ENCODE results near the gene GYS2.

GYS2 gene

GRCh38 chr12:21552635-21553328 is 51.9 kb downstream of the GYS2 start:
- no peak for DNase-seq (ENCODE audit: low spot score)

DNA sequence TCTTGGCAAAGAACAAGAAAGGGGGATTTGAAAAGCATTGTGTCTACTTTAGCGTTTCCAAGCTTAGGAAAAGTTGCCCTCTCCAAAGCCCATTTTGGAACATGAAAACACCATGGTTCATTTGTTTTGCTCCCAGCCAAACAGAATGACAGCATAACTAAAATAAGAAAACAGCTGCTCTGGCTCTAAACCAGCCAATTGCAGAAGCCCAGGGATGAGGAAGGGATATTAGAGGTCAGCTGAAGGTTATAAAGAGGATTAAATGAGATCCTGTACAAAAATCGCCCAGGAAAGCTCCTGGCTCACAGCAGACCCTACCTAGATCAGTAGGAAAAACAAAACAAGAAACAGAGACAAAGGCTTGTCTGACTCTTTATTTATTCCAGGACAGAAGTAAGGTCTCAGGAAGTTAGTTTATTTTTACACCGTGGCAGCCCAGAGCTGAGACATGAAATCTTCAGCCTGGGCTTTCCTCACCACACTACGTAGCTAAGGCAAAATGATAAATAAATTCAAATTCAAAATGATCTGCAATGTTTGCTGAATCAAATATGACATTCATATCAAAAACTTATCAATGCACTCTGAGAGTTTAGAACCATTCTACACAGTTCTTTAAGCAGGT is 52.7 kb downstream of the GYS2 start:
- no peak for DNase-seq (ENCODE audit: low spot score)

GRCh38 chr12:21547437-21547836 is 57.2 kb downstream of the GYS2 start:
- DNase-seq (ENCODE audit: low spot score) = no peak

DNA sequence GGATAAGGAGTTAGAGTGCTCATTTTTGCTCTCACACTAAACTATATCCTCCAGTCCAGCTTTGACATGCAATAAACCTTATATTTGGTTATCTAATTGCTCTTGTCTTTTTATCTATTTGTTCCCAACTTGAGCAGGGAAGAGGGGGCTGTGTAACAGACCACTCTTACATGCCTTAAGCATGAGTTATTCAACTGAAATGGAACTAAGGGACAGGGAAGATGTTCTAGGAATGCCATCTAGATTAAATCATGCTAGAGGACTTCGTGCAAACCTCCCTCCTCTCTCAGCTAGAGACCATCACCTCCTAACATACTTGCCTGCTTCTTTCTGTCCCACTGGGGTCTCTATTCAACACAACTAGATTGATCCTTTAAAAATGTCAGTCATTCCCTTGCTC is 57.9 kb downstream of the GYS2 start:
- no peak for DNase-seq (ENCODE audit: low spot score)

- DNase-seq (ENCODE audit: low spot score) = no peak
Observed at GRCh38 chr12:21545557-21545956, 59.1 kb downstream of the GYS2 start.

GRCh38 chr12:21543151-21543550 is 61.5 kb downstream of the GYS2 start:
- DNase-seq (ENCODE audit: low spot score) = no peak

DNA sequence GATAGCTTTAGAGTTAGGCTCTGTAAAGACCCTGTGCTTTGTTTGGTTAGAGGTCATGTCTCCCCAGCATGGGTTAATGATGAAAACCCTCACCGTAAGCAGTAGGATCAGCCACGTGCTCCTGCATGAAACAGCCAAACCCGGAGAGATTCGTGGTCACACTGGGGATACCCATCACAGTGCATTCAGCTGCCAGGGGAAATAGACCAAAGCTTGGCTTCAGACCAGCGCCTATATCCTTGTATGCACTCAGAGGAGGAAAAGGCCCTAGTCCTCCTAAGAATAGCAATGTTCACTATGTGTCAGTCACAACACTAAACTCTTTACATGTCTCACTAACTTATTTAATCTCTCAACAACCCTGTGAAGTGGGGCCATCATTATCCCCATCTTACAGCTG is 62.2 kb downstream of the GYS2 start:
- DNase-seq (ENCODE audit: low spot score) = no peak

- no peak for DNase-seq (ENCODE audit: low spot score)
Observed at GRCh38 chr12:21541773-21542172, 62.9 kb downstream of the GYS2 start.

- no peak for DNase-seq (ENCODE audit: low spot score)
Observed at GRCh38 chr12:21539797-21540196, 64.8 kb downstream of the GYS2 start.

DNA sequence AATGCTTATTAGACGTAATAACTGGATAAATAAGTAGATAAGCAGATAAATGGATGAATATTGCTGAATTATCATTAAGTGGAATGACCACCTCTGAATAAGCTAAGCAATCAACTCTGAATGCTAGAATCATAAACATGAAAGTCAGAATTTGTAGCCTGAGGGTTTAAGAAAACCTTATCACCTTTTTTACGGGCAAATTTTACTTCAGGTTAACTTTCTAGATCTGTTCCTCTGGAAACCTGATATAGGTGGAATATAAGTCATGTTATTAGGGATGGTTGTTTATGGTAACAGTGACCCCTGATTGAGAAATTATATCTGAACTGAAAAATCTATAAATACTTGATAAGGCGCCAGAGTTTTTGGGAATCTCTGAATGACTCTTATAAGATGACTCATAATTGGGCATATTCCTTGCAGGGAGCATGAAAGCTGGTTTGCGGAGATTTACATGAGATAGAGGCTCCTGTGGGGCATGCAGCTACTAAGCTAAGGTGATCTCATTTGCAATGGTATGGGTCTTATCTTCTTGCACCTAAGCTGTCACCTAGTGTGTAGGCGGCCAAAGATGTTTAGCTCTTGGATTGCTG is 66.5 kb downstream of the GYS2 start:
- no peak for DNase-seq (ENCODE audit: low spot score)

- DNase-seq (ENCODE audit: low spot score) = no peak
Observed at GRCh38 chr12:21529456-21529855, 75.2 kb downstream of the GYS2 start.

GRCh38 chr12:21528953-21529352 is 75.7 kb downstream of the GYS2 start:
- DNase-seq (ENCODE audit: low spot score) = no peak

DNA sequence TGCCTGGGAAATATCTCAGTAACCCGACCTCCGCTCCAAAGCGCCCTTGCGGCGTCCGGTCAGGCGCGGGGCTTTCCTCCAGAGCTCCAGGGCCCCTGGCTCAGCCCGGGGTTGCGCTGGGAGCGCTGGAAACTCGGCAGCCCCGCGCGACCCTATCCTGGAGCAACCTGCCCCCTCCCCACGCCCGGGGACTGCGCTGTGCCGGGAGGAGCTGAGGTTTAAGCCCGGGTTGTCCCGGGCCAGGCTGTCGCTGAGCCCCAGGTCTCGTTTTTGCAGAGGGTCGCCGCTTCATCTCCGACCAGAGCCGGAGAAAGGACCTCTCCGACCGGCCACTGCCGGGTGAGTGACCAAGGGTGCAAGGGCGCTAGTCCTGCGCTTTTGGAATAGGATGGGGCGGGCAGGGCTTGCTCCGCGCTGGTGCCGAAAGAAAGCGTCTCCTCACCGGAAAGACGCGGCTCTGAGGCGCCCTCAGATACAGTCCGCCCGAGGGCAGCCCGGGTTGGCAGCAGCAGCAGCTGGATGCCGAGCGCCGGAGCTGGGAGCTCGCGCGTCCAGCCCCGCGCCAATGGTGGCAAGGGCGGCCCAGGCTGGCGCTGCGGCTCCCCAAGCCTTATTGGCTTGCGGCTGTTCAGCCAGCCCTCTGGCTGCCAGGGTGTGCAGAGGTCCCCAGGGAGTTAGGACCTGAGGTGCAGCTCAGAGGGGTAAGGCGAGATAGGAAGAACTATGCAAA is 77.0 kb downstream of the GYS2 start:
- DNase-seq (ENCODE audit: low spot score) = peak; percentile 47

GRCh38 chr12:21526721-21527345 is 77.8 kb downstream of the GYS2 start:
- DNase-seq (ENCODE audit: low spot score) = no peak

DNA sequence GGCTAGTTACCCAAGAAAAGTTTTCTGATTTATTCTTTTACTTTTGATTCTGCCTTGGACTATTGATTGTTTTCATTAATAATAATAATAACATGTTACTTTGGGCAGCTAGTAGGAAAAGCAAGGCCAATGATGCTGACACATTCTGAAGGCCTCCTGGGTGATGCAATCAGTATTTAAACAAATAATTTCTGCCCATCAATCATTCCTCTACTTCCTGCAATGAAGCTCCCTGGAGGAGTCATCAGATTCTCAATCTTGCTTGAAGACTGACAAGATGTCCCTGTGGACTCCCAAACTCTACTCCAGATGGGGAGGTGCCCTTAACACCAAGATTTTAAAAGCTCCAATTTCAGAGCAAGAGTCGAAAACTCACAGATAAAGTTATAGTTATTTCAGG is 78.6 kb downstream of the GYS2 start, which contains the start of gene SPX:
SPX (plus strand) TSS at position 244 of the 400 bp plus-strand sequence. CDS start 177 bp downstream, outside the sequence.
- DNase-seq (ENCODE audit: low spot score) = no peak

DNA sequence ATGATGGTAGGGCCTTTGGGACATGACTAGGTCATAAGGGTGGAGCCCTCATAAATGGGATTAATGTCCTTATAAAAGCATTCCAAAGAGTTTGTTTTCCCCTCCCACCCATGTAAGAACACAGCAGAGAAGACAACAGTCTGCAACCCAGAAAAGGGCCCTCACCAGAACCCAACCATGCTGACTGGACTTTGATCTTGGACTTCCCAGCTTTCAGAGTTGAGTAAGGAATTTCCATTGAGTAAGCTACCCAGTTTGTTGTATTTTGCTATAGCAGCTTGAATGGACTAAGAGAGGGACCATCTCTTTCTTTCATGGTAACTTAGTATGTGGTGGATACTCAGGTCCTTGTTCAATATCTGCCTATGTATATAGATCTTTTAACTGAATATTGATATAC is 81.5 kb downstream of the GYS2 start:
- no peak for DNase-seq (ENCODE audit: low spot score)

DNA sequence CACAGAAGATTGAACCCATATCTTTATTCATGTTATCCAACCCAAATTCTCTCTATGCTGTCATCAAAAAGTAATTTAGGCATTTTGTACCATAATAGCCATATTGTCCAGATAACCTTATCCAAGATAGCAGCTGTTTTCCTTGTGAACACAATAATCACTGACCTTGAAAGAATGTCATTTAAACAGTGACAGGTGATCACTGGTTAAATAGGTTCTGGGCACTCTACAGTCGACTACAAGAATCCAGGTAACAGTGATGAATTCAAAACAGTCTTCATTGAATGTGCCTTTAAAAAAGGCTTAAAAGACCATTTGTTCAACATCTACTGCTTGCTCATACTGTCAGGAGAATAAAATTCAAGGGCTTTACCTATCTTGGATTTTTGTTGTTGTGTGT is 83.1 kb downstream of the GYS2 start:
- no peak for DNase-seq (ENCODE audit: low spot score)

GRCh38 chr12:21518451-21518850 is 86.2 kb downstream of the GYS2 start:
- DNase-seq (ENCODE audit: low spot score) = no peak

GRCh38 chr12:21516281-21516680 is 88.4 kb downstream of the GYS2 start:
- DNase-seq (ENCODE audit: low spot score) = no peak

GRCh38 chr12:21509768-21510167 is 94.9 kb downstream of the GYS2 start:
- DNase-seq (ENCODE audit: low spot score) = no peak

DNA sequence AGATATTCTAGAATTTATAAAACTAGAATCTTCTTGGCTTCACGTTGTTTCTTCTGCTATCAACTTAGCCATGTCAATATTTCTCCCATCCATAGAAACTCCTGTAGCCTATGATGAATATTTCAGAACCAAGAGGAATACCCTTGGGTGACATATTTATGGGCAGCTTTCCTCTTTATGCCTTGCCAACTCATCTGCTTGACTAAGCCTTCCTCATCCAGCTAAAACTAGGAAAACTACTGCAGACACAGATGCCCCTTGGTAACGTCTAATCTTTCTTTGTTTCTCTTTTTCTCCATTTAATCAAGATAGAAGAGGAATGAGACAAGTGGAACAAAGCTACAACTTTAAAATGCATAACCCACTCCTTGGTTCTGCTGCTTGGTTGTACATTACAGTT is 96.8 kb downstream of the GYS2 start:
- no peak for DNase-seq (ENCODE audit: low spot score)

DNA sequence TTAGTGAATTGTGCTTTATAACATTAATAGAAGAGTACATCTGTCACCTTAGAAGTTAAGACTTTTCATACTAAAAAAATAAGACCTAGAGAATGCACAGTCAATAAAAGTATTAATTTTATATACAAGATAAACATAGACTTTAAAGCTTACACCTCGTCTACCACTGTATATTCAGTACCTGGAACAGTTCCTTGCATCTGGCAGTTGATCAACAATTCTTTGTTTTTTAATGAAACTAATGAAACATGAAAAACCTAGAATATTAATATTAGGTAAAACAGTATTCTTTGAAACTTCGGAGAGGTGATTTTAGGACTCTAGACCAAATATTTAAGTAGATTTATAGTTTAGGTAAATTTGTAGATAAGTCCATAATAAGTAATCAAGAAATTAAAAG is 98.8 kb downstream of the GYS2 start:
- DNase-seq (ENCODE audit: low spot score) = no peak

Measured in AG08395 (cell line).